LNCAP (cell line): ENCODE results near the gene HECA.

ENCODE experiments used
- TF ChIP-seq, protein P1 (sequence below): fragments of 450-650 bp; IDR thresholded peaks from 2 replicates; pipeline ENCODE4 v1.5.1; 2017; ENCODE audit warnings: mild to moderate bottlenecking

The HECA gene

DNA sequence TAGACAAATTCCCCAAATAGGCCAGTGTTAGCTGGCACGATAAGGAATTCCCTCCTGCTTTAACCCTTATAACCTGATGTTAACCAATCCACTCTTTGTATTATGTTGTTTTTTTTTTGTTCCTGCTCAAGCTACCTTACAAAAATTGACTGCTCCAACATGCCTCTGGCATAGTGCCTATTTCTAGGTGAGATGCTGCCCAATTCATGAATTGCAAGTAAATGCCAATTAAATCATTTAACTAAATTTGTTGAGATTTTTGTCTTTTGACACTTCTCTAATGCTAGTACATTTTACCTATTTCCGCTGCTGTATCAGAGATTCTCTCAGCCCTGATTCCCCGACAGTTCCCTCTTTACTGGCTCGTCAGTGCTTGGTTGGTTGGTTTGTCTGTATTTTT lies 66.5 kb downstream of the HECA start:
- TF ChIP-seq, protein P1, sequence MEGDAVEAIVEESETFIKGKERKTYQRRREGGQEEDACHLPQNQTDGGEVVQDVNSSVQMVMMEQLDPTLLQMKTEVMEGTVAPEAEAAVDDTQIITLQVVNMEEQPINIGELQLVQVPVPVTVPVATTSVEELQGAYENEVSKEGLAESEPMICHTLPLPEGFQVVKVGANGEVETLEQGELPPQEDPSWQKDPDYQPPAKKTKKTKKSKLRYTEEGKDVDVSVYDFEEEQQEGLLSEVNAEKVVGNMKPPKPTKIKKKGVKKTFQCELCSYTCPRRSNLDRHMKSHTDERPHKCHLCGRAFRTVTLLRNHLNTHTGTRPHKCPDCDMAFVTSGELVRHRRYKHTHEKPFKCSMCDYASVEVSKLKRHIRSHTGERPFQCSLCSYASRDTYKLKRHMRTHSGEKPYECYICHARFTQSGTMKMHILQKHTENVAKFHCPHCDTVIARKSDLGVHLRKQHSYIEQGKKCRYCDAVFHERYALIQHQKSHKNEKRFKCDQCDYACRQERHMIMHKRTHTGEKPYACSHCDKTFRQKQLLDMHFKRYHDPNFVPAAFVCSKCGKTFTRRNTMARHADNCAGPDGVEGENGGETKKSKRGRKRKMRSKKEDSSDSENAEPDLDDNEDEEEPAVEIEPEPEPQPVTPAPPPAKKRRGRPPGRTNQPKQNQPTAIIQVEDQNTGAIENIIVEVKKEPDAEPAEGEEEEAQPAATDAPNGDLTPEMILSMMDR, result no peak

DNA sequence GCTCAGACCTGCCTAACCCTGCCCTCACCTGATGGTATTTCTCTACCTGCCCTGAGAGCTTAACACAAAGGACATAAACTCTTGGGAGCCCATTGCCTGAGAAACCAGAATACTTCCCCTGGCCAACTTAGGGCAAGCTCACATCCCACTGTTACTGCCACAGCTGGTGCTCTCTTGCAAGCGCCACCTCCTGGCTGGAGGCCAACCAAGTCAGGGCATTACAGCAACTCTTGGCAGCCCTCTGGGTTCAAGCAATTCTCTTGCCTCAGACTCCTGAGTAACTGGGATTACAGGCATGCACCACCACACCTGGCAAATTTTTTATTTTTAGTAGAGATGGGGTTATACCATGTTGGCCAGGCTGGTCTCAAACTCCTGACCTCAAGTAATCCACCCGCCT lies 70.1 kb downstream of the HECA start:
- TF ChIP-seq, protein P1, result no peak

DNA sequence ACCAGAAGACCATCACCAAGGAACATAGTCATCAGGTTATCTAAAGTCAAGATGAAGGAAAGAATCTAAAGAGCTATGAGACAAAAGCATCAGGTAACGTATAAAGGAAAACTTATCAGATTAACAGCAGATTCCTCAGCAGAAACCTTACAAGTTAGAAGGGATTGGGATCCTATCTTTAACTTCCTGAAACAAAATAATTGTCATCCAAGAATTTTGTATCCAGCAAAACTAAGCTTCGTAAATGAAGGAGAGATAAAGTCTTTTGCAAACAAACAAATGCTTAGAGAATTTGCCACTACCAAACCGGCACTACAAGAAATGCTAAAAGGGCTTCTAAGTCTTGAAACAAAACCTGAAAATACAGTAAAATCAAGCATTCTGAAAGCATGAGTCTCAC lies 71.0 kb downstream of the HECA start:
- TF ChIP-seq, protein P1, result no peak

DNA sequence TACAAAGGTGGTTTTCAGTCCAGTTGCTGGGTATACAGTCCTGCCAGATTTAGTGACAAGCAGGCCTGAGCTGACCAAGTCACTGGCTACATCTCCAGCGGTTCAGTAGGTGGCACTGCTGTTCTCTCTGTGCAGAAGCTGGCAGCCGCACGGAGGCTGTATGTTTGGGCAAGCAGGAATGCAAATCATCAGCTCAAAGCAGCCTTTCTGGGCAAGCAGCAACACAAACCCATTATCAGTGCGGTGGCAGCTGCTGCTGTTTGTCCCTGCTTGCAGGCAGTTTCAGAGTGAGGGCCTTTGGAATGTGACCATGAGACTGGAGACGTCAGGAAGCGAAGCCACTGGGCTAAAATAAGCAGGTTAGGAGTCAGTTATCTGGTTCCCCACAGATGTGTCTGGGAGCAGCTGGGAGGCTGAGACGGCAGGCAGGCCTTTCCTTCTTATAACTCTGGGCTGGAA lies 84.4 kb downstream of the HECA start:
- TF ChIP-seq, protein P1, result peak; percentile 92

DNA sequence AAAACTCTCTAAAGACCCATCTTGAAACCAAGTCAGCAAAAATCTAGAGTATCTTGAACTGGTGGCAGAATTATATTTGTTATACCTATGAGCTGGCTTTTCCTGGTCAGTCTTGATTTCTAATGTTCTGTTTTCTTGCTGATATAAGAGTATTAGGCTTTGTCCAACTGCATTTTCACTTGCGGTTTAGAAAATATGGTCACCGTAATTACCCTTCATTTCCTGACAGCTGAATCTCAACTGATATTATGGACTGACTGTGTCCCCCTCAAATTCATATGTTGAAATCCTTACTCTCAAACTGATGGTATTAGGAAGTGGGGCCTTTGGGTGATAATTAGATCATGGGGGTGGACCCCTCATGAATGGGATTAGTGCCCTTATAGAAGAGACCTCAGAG lies 84.9 kb downstream of the HECA start:
- TF ChIP-seq, protein P1, result no peak
